Esophagus muscularis mucosa (tissue), 4 donors: ENCODE measurements around the gene GUCY2D.

Source experiments
- CTCF ChIP-seq, 3 experiments: fragments of 200-600 bp in 2 of 3; fragments of 450-650 bp in 1 of 3; sonication (generic) in 2 of 3; IDR thresholded peaks; one replicate each; pipeline ENCODE4 v1.5.1; 2017 to 2019; ENCODE audit warnings: antibody characterized with exemption in 3 of 3, mild to moderate bottlenecking in 2 of 3, moderate library complexity in 1 of 3
- EP300 ChIP-seq: sonication (generic); formaldehyde crosslinking; IDR thresholded peaks from one replicate; pipeline ENCODE4 v1.6.1; 2017; ENCODE audit warnings: antibody characterized with exemption
- POLR2A ChIP-seq: fragments of 450-650 bp; IDR thresholded peaks from one replicate; pipeline ENCODE4 v1.6.1; 2017; ENCODE audit warnings: antibody characterized with exemption, moderate library complexity, mild to moderate bottlenecking, low read depth
- POLR2AphosphoS5 ChIP-seq, 2 donors: sonication (generic); formaldehyde crosslinking; IDR thresholded peaks; one replicate each; pipeline ENCODE4 v1.6.1; 2017; ENCODE audit warnings: antibody characterized with exemption in 2 of 2

- TF ChIP-seq CTCF (IDR thresholded peaks at IDR 0.05) (no peak), EP300 (no peak), POLR2A (no peak), POLR2AphosphoS5 (IDR thresholded peaks at IDR 0.05) (no peak)
These were observed 53.4 kb downstream of the GUCY2D start for GRCh38 chr17:8055851-8056231.
